ENCODE measurements around the gene SULT4A1.

SULT4A1 gene

DNA sequence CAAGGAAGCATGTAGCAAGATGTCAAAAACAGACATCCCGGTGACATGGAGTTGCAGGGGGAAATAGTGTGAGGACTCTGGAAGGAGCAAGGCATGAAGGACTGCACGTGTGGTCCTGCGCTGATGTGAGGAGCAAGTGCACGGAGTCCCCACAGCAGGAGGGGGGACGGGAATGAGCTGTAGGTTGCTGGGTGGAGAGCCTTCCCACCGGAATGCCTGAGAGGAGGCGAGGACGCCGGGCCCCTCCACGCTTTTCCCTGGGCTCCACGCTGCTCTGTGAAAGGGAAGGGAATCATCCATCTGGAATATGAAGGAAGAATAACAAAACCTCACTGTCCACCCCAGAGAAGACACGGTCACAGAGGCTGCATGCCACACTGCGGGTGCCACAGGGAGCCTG lies 26.6 kb downstream of the SULT4A1 start:
- TF ChIP-seq, protein P1, sequence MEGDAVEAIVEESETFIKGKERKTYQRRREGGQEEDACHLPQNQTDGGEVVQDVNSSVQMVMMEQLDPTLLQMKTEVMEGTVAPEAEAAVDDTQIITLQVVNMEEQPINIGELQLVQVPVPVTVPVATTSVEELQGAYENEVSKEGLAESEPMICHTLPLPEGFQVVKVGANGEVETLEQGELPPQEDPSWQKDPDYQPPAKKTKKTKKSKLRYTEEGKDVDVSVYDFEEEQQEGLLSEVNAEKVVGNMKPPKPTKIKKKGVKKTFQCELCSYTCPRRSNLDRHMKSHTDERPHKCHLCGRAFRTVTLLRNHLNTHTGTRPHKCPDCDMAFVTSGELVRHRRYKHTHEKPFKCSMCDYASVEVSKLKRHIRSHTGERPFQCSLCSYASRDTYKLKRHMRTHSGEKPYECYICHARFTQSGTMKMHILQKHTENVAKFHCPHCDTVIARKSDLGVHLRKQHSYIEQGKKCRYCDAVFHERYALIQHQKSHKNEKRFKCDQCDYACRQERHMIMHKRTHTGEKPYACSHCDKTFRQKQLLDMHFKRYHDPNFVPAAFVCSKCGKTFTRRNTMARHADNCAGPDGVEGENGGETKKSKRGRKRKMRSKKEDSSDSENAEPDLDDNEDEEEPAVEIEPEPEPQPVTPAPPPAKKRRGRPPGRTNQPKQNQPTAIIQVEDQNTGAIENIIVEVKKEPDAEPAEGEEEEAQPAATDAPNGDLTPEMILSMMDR (IDR thresholded peaks at IDR 0.05; ENCODE audit: borderline replicate concordance, control extremely low read depth, extremely low read depth, insufficient read depth, missing control alignments) = no peak

DNA sequence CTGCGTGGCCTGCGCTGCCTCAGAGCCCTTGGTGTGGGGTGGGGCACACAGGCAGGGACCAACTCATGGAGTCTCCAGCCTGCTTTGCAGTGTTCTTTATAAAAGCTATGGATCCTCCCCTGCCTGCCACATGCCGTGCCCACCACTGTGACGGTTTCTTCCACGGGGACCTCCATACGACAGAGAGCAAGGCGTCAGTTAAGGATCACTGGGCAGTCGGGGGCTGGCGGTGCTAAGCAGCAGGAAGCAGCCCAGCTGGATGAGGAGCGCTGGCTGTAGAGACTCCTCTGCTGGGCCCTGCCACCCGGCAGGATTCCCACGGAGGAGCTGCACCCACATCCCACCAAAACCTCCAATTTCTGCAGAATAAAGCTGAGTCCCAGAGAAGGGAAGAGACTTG lies 27.1 kb downstream of the SULT4A1 start:
- TF ChIP-seq, protein P1 (IDR thresholded peaks at IDR 0.05; ENCODE audit: borderline replicate concordance, control extremely low read depth, extremely low read depth, insufficient read depth, missing control alignments) = no peak
- in situ Hi-C loops (cut with MboI; ENCODE audit: low sequenced_read_pairs, unreplicated experiment) = no loop called here
- DNase-seq (ENCODE audit: low spot score) = no peak

More for the DNA sequence above, 26.6 kb downstream of the SULT4A1 start:
- DNase-seq (ENCODE audit: low spot score) = no peak
- in situ Hi-C loops (cut with MboI; ENCODE audit: low sequenced_read_pairs, unreplicated experiment) = no loop called here

- DNase-seq (ENCODE audit: low spot score) = no peak
- TF ChIP-seq, protein P1 (IDR thresholded peaks at IDR 0.05; ENCODE audit: borderline replicate concordance, control extremely low read depth, extremely low read depth, insufficient read depth, missing control alignments) = no peak
Observed at GRCh38 chr22:43833286-43834240, 28.8 kb downstream of the SULT4A1 start.

DNA sequence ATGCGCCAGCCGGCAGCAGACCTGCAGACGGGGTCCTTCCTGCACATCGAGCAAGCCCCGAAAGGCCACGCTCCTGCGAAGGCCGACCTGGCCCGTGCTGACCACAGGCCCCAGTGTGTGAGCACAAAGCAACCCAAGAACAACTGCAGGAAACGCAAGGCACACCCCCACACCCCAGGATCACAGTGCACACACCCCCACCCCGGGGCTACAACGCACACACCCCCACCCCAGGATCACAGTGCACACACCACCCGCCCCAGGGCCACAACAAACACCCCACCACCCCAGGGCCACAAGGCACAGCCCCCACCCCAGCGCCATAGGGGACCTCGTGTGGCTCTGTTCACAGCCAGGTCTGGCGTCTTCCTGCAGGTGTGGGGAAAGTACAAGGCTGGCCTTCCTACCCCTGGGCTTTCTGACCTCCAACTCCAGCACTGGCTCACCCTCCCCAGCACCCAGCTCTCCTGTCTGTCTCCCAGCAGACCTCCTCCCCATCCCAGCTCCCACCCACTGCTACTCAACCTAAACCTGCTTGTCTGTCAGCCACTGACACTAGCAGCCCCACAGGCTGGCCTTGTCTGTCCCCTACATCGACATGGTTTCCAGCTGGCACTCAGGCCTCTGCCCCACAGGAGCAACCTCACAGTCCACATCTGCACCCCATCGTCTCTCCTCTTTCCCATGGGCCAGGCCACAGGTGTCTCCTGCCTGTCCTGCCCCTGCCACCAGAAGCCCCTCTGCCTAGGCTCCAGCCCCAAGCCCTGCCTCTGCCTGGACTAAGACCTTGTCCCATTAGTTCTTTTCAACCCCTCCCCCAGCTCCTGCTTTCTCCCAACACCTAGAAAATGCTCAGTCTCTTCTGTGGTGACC lies 29.7 kb downstream of the SULT4A1 start:
- in situ Hi-C loops (cut with MboI; ENCODE audit: low sequenced_read_pairs, unreplicated experiment) = no loop called here
- TF ChIP-seq, protein P1 (IDR thresholded peaks at IDR 0.05; ENCODE audit: borderline replicate concordance, control extremely low read depth, extremely low read depth, insufficient read depth, missing control alignments) = no peak
- no peak for DNase-seq (ENCODE audit: low spot score)

More at GRCh38 chr22:43833286-43834240, 28.8 kb downstream of the SULT4A1 start:
- in situ Hi-C loops (cut with MboI; ENCODE audit: low sequenced_read_pairs, unreplicated experiment) = no loop called here

- no peak for DNase-seq (ENCODE audit: low spot score)
- in situ Hi-C loops (cut with MboI; ENCODE audit: low sequenced_read_pairs, unreplicated experiment) = no loop called here
- TF ChIP-seq, protein P1 (IDR thresholded peaks at IDR 0.05; ENCODE audit: borderline replicate concordance, control extremely low read depth, extremely low read depth, insufficient read depth, missing control alignments) = no peak
Observed at GRCh38 chr22:43831561-43832392, 30.5 kb downstream of the SULT4A1 start.
